Suprapubic skin (tissue), 4 donors: ENCODE measurements around the gene IGFBP4. TPM values are rescaled to one million over a fixed set of nuclear protein-coding genes. Genes with fewer than 3 reads are reported as not detected.

Experiments used
- DNase-seq, 2 donors: peaks; one replicate each; pipeline ENCODE4 v3.0.0-alpha.2; 2019; ENCODE audit warnings: low spot score in 2 of 2
- H3K27ac ChIP-seq: fragments of 200-600 bp; sonication (generic); one replicate; pipeline ENCODE4 v1.5.1; 2019
- H3K27me3 ChIP-seq: fragments of 200-600 bp; sonication (generic); one replicate; pipeline ENCODE4 v1.5.1; 2019
- H3K36me3 ChIP-seq: fragments of 200-600 bp; sonication (generic); one replicate; pipeline ENCODE4 v1.5.1; 2019
- H3K4me1 ChIP-seq: fragments of 200-600 bp; sonication (generic); one replicate; pipeline ENCODE4 v1.5.1; 2019
- H3K4me3 ChIP-seq: fragments of 200-600 bp; sonication (generic); one replicate; pipeline ENCODE4 v1.5.1; 2019; ENCODE audit warnings: mild to moderate bottlenecking
- H3K9me3 ChIP-seq: fragments of 200-600 bp; sonication (generic); one replicate; pipeline ENCODE4 v1.5.1; 2019
- CTCF ChIP-seq, 2 donors: fragments of 200-600 bp in 1 of 2; fragments of 450-650 bp in 1 of 2; sonication (generic) in 1 of 2; IDR thresholded peaks; one replicate each; pipeline ENCODE4 v1.5.1; 2016 to 2019; ENCODE audit warnings: antibody characterized with exemption in 2 of 2, mild to moderate bottlenecking in 1 of 2, moderate library complexity in 1 of 2
- EP300 ChIP-seq: sonication (generic); formaldehyde crosslinking; IDR thresholded peaks from one replicate; pipeline ENCODE4 v1.6.1; 2017; ENCODE audit warnings: antibody characterized with exemption
- POLR2A ChIP-seq, 2 donors: fragments of 450-650 bp; IDR thresholded peaks; one replicate each; pipeline ENCODE4 v1.6.1; 2017; ENCODE audit warnings: antibody characterized with exemption in 2 of 2, mild to moderate bottlenecking in 2 of 2, moderate library complexity in 2 of 2
- POLR2AphosphoS5 ChIP-seq, 3 donors: sonication (generic); formaldehyde crosslinking; IDR thresholded peaks; one replicate each; pipeline ENCODE4 v1.6.1; 2017; ENCODE audit warnings: antibody characterized with exemption in 3 of 3
- WGBS: methylation state at CpG from one replicate; pipeline ENCODE4 v1.1.5; 2018; 5-methylcytosine and 5-hydroxymethylcytosine counted together
- total RNA-seq, 4 donors: library from RNA; depleted of rRNA; stranded (reverse); fragments of >200 nt; gene quantifications; one replicate each; pipeline ENCODE4 v1.1.0, GENCODE V29; 2016

IGFBP4 gene
- total RNA-seq, 4 donors from 2014 or later, result 45.0 to 88.8 (median 74.6) TPM

- Histone ChIP-seq H3K27ac (no peak overlapping the region), H3K4me3 (no peak overlapping the region), H3K9me3 (no peaks in the 10 kb centered on the region), H3K36me3 (no peaks in the 10 kb centered on the region), H3K27me3 (no peaks in the 10 kb centered on the region), H3K4me1 (peaks cover 7% of the 10 kb centered on the region)
- DNase-seq, result peak in 1 of 2 donors; percentile 54
- 74% methylated on average over 6 of the region's 6 CpGs for WGBS
- TF ChIP-seq EP300, result no peak
- peak; percentile 7 to 69 for TF ChIP-seq CTCF (IDR thresholded peaks at IDR 0.05)
These were observed 9.5 kb upstream of the IGFBP4 start for GRCh38 chr17:40433551-40434415.

- no peaks in the 10 kb centered on the region for H3K36me3 ChIP-seq
- no peaks in the 10 kb centered on the region for H3K9me3 ChIP-seq
- no peak for TF ChIP-seq CTCF (IDR thresholded peaks at IDR 0.05)
- TF ChIP-seq POLR2AphosphoS5 (IDR thresholded peaks at IDR 0.05), result no peak
- TF ChIP-seq POLR2A (IDR thresholded peaks at IDR 0.05), result no peak
- TF ChIP-seq EP300, result no peak
- DNase-seq, result peak in 1 of 2 donors; percentile 31
- no peaks in the 10 kb centered on the region for H3K27me3 ChIP-seq
- peaks cover 15% of the 10 kb centered on the region for H3K4me1 ChIP-seq
- no peak overlapping the region for H3K4me3 ChIP-seq
- WGBS, result 68% methylated on average over 5 of the region's 5 CpGs
- H3K27ac ChIP-seq, result no peak overlapping the region
These were observed 6.6 kb upstream of the IGFBP4 start for GRCh38 chr17:40436636-40437035.

- 79% methylated on average over 4 of the region's 5 CpGs for WGBS
- no peak overlapping the region for H3K27ac ChIP-seq
These were observed 6.0 kb upstream of the IGFBP4 start for GRCh38 chr17:40437095-40437732.

GRCh38 chr17:40440166-40440565, 3.1 kb upstream of the IGFBP4 start:
- WGBS, result 81% methylated on average over 4 of the region's 4 CpGs
- peak in 1 of 2 donors; percentile 48 for DNase-seq
- H3K4me1 ChIP-seq, result peaks cover 41% of the 10 kb centered on the region

More at GRCh38 chr17:40437095-40437732, 6.0 kb upstream of the IGFBP4 start:
- DNase-seq, result peak in 1 of 2 donors; percentile 44
- Histone ChIP-seq H3K4me1 (peaks cover 18% of the 10 kb centered on the region), H3K9me3 (no peaks in the 10 kb centered on the region), H3K27me3 (no peaks in the 10 kb centered on the region), H3K36me3 (no peaks in the 10 kb centered on the region), H3K4me3 (no peak overlapping the region)
- TF ChIP-seq CTCF (IDR thresholded peaks at IDR 0.05) (no peak), POLR2AphosphoS5 (IDR thresholded peaks at IDR 0.05) (no peak)

More at GRCh38 chr17:40440166-40440565, 3.1 kb upstream of the IGFBP4 start:
- Histone ChIP-seq H3K9me3 (no peaks in the 10 kb centered on the region), H3K36me3 (no peaks in the 10 kb centered on the region), H3K4me3 (no peak overlapping the region), H3K27me3 (no peaks in the 10 kb centered on the region), H3K27ac (no peak overlapping the region)
- TF ChIP-seq POLR2AphosphoS5 (IDR thresholded peaks at IDR 0.05), result no peak
- no peak for TF ChIP-seq CTCF (IDR thresholded peaks at IDR 0.05)
- TF ChIP-seq EP300, result no peak
- no peak for TF ChIP-seq POLR2A (IDR thresholded peaks at IDR 0.05)
